B cell (primary cell): ENCODE results near the gene KDM5C.

Source experiments
- EZH2 ChIP-seq: IDR thresholded peaks from 2 replicates; pipeline ENCODE4 v1.6.1; 2012; ENCODE audit warnings: borderline replicate concordance, low read depth, mild to moderate bottlenecking, moderate library complexity, low read length; ENCODE audit not compliant: insufficient read depth, poor library complexity, severe bottlenecking
- TF ChIP-seq, protein P1 (sequence below): fragments of 200-600 bp; IDR thresholded peaks from one replicate; pipeline ENCODE4 v1.8.0; 2022; ENCODE audit warnings: antibody characterized with exemption, mild to moderate bottlenecking

DNA sequence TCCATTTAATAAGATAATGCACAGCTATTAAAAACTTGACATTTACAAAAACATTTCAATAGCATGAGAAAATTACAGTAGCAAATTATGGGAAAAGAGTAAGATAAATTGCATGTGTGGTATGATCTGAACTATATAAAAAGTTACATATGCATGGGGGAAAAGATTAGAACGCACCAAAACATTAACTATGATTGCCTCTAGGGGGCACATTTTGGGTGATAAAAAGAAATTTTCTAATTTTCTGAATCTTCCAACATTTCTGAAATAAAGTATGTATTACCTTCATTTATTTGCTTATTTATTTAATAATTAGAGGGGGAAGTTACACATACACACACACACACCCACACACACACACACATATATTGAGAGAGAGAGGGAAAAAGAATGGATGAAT lies 19.6 kb upstream of the KDM5C start:
- TF ChIP-seq EZH2: no peak
- TF ChIP-seq, protein P1, sequence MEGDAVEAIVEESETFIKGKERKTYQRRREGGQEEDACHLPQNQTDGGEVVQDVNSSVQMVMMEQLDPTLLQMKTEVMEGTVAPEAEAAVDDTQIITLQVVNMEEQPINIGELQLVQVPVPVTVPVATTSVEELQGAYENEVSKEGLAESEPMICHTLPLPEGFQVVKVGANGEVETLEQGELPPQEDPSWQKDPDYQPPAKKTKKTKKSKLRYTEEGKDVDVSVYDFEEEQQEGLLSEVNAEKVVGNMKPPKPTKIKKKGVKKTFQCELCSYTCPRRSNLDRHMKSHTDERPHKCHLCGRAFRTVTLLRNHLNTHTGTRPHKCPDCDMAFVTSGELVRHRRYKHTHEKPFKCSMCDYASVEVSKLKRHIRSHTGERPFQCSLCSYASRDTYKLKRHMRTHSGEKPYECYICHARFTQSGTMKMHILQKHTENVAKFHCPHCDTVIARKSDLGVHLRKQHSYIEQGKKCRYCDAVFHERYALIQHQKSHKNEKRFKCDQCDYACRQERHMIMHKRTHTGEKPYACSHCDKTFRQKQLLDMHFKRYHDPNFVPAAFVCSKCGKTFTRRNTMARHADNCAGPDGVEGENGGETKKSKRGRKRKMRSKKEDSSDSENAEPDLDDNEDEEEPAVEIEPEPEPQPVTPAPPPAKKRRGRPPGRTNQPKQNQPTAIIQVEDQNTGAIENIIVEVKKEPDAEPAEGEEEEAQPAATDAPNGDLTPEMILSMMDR: peak; percentile 12
